C4-2B (cell line): ENCODE measurements around the gene CHTOP.
"Not testable (repeated sequence)": the region's sequence is repeated elsewhere in the genome, so short reads cannot be mapped to it uniquely, and the experiment has no call there.

Source experiments
- CTCF ChIP-seq: fragments of 450-650 bp; conservative IDR thresholded peaks from 2 replicates; pipeline ENCODE4 v1.5.1; 2017; ENCODE audit warnings: mild to moderate bottlenecking
- ZFX ChIP-seq: fragments of 450-650 bp; IDR thresholded peaks from 2 replicates; pipeline ENCODE4 v1.6.1; 2017

- not testable (repeated sequence) for TF ChIP-seq CTCF, ZFX
Measured at GRCh38 chr1:153588033-153588432, 45.8 kb upstream of the CHTOP start.
